ENCODE results near the gene PTGER2.

PTGER2 gene

DNA sequence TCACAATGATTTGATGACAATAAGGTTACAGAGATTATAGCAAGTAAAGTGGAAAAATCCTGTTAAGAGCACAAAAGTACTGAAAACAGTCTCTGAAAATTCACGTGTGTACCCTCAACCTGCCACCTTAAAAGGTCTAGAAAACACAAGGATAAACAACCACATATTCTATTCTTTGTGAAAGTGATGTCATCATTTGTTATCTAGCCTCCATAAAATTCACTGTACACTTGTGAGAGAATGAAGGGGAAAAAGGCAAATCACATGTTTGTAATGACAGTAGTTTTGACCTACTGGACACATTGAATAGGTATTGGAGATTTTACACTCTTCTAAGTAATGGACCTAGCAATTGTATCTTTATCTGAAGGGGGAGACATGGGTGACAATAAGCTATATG lies 42.6 kb upstream of the PTGER2 start:
- Histone ChIP-seq H3K4me1 (ENCODE audit: control insufficient read depth in 2 of 2, insufficient read depth in 1 of 2, low read depth in 1 of 2, low read length in 2 of 2) (peaks cover 0 to 1% of the 10 kb centered on the region in 2 donors), H3K79me1 (ENCODE audit: low read depth, low read length) (no peaks in the 10 kb centered on the region), H2BK15ac (ENCODE audit: low read length) (no peak overlapping the region), H3K9ac (ENCODE audit: low read depth, low read length, poor library complexity) (no peak overlapping the region), H2AK5ac (ENCODE audit: low read depth, low read length) (no peak overlapping the region), H3K4me2 (ENCODE audit: insufficient read depth, low read length, poor library complexity, severe bottlenecking) (no peak overlapping the region), H3K27me3 (ENCODE audit: control insufficient read depth in 3 of 3, insufficient read depth in 3 of 3, low read depth in 1 of 3, low read length in 3 of 3) (peaks cover 14 to 69% (median 34%) of the 10 kb centered on the region in 3 experiments), H2BK12ac (ENCODE audit: low read length) (no peak overlapping the region), H3K14ac (ENCODE audit: low read length) (no peak overlapping the region), H2AFZ (ENCODE audit: low read length) (no peak overlapping the region), H2BK5ac (ENCODE audit: low read length) (no peak overlapping the region), H2BK120ac (ENCODE audit: low read depth, low read length) (no peak overlapping the region), H3K18ac (ENCODE audit: low read length) (no peak overlapping the region), H4K91ac (ENCODE audit: low read depth, low read length, poor library complexity) (no peak overlapping the region), H3K36me3 (replicated peaks in 1 of 2; ENCODE audit: control insufficient read depth in 2 of 2, insufficient read depth in 2 of 2, low read length in 2 of 2) (no peaks in the 10 kb centered on the region), H4K8ac (ENCODE audit: low read depth, low read length) (no peak overlapping the region), H3K23ac (ENCODE audit: low read depth, low read length, poor library complexity) (no peak overlapping the region), H3K27ac (replicated peaks; ENCODE audit: low read length) (no peak overlapping the region), H3K4me3 (ENCODE audit: low read length in 2 of 2) (no peak overlapping the region), H3K9me3 (replicated peaks in 1 of 2; ENCODE audit: control insufficient read depth in 2 of 2, insufficient read depth in 1 of 2, low read depth in 1 of 2, low read length in 2 of 2) (peaks cover 0 to 3% of the 10 kb centered on the region in 2 donors), H3K4ac (ENCODE audit: low read length) (no peak overlapping the region)
- no CpG with 5 or more reads among the region's 1 CpG for WGBS, 2 donors (ENCODE audit: extremely low coverage in 2 of 2, insufficient read length in 2 of 2, insufficient replicate concordance in 1 of 2)
- DNase-seq (ENCODE audit: low spot score): no peak

DNA sequence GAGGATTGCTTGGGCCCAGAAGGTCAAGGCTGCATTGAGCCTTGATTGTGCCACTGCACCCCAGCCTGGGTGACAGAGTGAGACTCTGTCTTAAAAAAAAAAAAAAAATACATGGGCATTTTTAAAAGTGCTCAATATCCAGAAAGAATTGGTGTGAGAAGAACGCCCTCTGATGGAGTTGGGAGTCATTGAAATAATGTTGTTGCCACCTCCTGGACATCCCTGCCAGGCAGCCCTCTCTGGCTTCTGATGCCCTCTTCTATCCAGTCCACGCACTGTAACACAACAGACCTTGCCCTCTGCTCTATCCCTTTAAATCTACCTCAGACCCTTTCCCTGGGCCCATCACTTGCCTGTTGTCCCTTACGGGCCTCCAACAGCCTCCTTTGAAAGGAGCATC lies 41.7 kb upstream of the PTGER2 start:
- H4K91ac ChIP-seq (ENCODE audit: low read depth, low read length, poor library complexity): no peak overlapping the region
- H3K27me3 ChIP-seq (ENCODE audit: control insufficient read depth in 3 of 3, insufficient read depth in 3 of 3, low read depth in 1 of 3, low read length in 3 of 3): peaks cover 14 to 63% (median 25%) of the 10 kb centered on the region in 3 experiments
- no peaks in the 10 kb centered on the region for H3K79me1 ChIP-seq (ENCODE audit: low read depth, low read length)
- no peak overlapping the region for H3K27ac ChIP-seq (replicated peaks; ENCODE audit: low read length)
- no CpG with 5 or more reads among the region's 3 CpGs for WGBS, 2 donors (ENCODE audit: extremely low coverage in 2 of 2, insufficient read length in 2 of 2, insufficient replicate concordance in 1 of 2)
- H3K4me2 ChIP-seq (ENCODE audit: insufficient read depth, low read length, poor library complexity, severe bottlenecking): no peak overlapping the region
- H2BK120ac ChIP-seq (ENCODE audit: low read depth, low read length): no peak overlapping the region
- H3K18ac ChIP-seq (ENCODE audit: low read length): no peak overlapping the region
- H2BK12ac ChIP-seq (ENCODE audit: low read length): no peak overlapping the region
- H3K36me3 ChIP-seq (replicated peaks in 1 of 2; ENCODE audit: control insufficient read depth in 2 of 2, insufficient read depth in 2 of 2, low read length in 2 of 2): no peaks in the 10 kb centered on the region
- DNase-seq (ENCODE audit: low spot score): peak; percentile 6
- no peaks in the 10 kb centered on the region for H3K9me3 ChIP-seq (replicated peaks in 1 of 2; ENCODE audit: control insufficient read depth in 2 of 2, insufficient read depth in 1 of 2, low read depth in 1 of 2, low read length in 2 of 2)
- no peak overlapping the region for H3K4ac ChIP-seq (ENCODE audit: low read length)
- H2BK15ac ChIP-seq (ENCODE audit: low read length): no peak overlapping the region
- H3K9ac ChIP-seq (ENCODE audit: low read depth, low read length, poor library complexity): no peak overlapping the region
- H4K8ac ChIP-seq (ENCODE audit: low read depth, low read length): no peak overlapping the region
- H2AFZ ChIP-seq (ENCODE audit: low read length): no peak overlapping the region
- no peaks in the 10 kb centered on the region for H3K4me1 ChIP-seq (ENCODE audit: control insufficient read depth in 2 of 2, insufficient read depth in 1 of 2, low read depth in 1 of 2, low read length in 2 of 2)
- no peak overlapping the region for H2BK5ac ChIP-seq (ENCODE audit: low read length)
- H2AK5ac ChIP-seq (ENCODE audit: low read depth, low read length): no peak overlapping the region
- H3K4me3 ChIP-seq (ENCODE audit: low read length in 2 of 2): no peak overlapping the region
- H3K23ac ChIP-seq (ENCODE audit: low read depth, low read length, poor library complexity): no peak overlapping the region
- no peak overlapping the region for H3K14ac ChIP-seq (ENCODE audit: low read length)

DNA sequence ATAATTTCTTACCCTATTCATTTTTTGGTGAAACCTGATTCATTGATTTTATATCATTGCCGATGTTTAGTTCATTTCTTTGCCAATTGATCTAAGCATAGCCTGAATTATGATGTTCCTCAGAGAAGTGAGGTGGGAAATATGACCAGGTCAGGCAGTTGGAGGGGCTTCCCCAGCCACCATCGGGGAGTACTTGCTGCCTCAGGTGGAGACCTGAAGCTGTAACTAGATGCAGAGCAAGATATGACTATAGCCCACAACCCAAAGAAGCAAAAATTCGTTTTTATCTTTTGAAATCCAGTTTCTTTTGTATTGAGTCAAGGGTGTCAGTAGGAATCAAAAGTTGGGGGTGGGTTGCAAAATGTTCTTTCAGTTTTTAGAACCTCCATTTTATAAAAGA lies 38.7 kb upstream of the PTGER2 start:
- no peak overlapping the region for H3K23ac ChIP-seq (ENCODE audit: low read depth, low read length, poor library complexity)
- no peak overlapping the region for H3K4me2 ChIP-seq (ENCODE audit: insufficient read depth, low read length, poor library complexity, severe bottlenecking)
- no peak overlapping the region for H2BK12ac ChIP-seq (ENCODE audit: low read length)
- no peaks in the 10 kb centered on the region for H3K9me3 ChIP-seq (replicated peaks in 1 of 2; ENCODE audit: control insufficient read depth in 2 of 2, insufficient read depth in 1 of 2, low read depth in 1 of 2, low read length in 2 of 2)
- no peak overlapping the region for H2AK5ac ChIP-seq (ENCODE audit: low read depth, low read length)
- WGBS, 2 donors (ENCODE audit: extremely low coverage in 2 of 2, insufficient read length in 2 of 2, insufficient replicate concordance in 1 of 2): no CpG with 5 or more reads among the region's 3 CpGs
- H3K4me3 ChIP-seq (ENCODE audit: low read length in 2 of 2): no peak overlapping the region
- H2BK120ac ChIP-seq (ENCODE audit: low read depth, low read length): no peak overlapping the region
- H2AFZ ChIP-seq (ENCODE audit: low read length): no peak overlapping the region
- H2BK15ac ChIP-seq (ENCODE audit: low read length): no peak overlapping the region
- no peaks in the 10 kb centered on the region for H3K79me1 ChIP-seq (ENCODE audit: low read depth, low read length)
- H3K14ac ChIP-seq (ENCODE audit: low read length): no peak overlapping the region
- no peak overlapping the region for H2BK5ac ChIP-seq (ENCODE audit: low read length)
- H3K4me1 ChIP-seq (ENCODE audit: control insufficient read depth in 2 of 2, insufficient read depth in 1 of 2, low read depth in 1 of 2, low read length in 2 of 2): no peaks in the 10 kb centered on the region
- no peak overlapping the region for H3K18ac ChIP-seq (ENCODE audit: low read length)
- H3K27me3 ChIP-seq (ENCODE audit: control insufficient read depth in 3 of 3, insufficient read depth in 3 of 3, low read depth in 1 of 3, low read length in 3 of 3): peaks cover 0 to 35% (median 1%) of the 10 kb centered on the region in 3 experiments
- no peak for DNase-seq (ENCODE audit: low spot score)
- H3K4ac ChIP-seq (ENCODE audit: low read length): no peak overlapping the region
- H3K27ac ChIP-seq (replicated peaks; ENCODE audit: low read length): no peak overlapping the region
- no peak overlapping the region for H4K91ac ChIP-seq (ENCODE audit: low read depth, low read length, poor library complexity)
- H4K8ac ChIP-seq (ENCODE audit: low read depth, low read length): no peak overlapping the region
- no peaks in the 10 kb centered on the region for H3K36me3 ChIP-seq (replicated peaks in 1 of 2; ENCODE audit: control insufficient read depth in 2 of 2, insufficient read depth in 2 of 2, low read length in 2 of 2)
- H3K9ac ChIP-seq (ENCODE audit: low read depth, low read length, poor library complexity): no peak overlapping the region

DNA sequence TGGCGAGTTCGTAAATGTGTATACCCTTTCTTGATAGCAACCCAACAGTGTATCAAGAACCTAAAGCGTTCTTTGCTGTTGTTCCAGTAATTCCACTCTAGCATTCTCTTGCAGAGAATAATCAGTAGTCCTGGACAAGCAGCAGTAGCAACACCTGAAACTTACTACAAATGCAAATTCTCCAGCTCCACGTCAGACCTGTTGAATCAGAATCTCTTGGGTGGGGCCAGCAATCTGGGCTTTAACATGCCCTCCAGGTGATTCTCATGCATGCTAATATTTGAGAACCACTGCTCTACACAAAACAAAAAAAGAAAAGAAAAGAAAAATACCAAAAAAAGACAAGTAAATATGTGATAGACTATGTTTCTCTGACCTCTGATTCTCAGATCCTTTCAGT lies 36.6 kb upstream of the PTGER2 start:
- H2BK12ac ChIP-seq (ENCODE audit: low read length): no peak overlapping the region
- no peak overlapping the region for H3K4me3 ChIP-seq (ENCODE audit: low read length in 2 of 2)
- no peak overlapping the region for H3K14ac ChIP-seq (ENCODE audit: low read length)
- H3K4me1 ChIP-seq (ENCODE audit: control insufficient read depth in 2 of 2, insufficient read depth in 1 of 2, low read depth in 1 of 2, low read length in 2 of 2): no peaks in the 10 kb centered on the region
- no peak overlapping the region for H3K4me2 ChIP-seq (ENCODE audit: insufficient read depth, low read length, poor library complexity, severe bottlenecking)
- H3K18ac ChIP-seq (ENCODE audit: low read length): no peak overlapping the region
- DNase-seq (ENCODE audit: low spot score): no peak
- no peak overlapping the region for H4K91ac ChIP-seq (ENCODE audit: low read depth, low read length, poor library complexity)
- H3K9me3 ChIP-seq (replicated peaks in 1 of 2; ENCODE audit: control insufficient read depth in 2 of 2, insufficient read depth in 1 of 2, low read depth in 1 of 2, low read length in 2 of 2): no peaks in the 10 kb centered on the region
- no peaks in the 10 kb centered on the region for H3K36me3 ChIP-seq (replicated peaks in 1 of 2; ENCODE audit: control insufficient read depth in 2 of 2, insufficient read depth in 2 of 2, low read length in 2 of 2)
- H2BK15ac ChIP-seq (ENCODE audit: low read length): no peak overlapping the region
- no peak overlapping the region for H3K23ac ChIP-seq (ENCODE audit: low read depth, low read length, poor library complexity)
- no peak overlapping the region for H2BK5ac ChIP-seq (ENCODE audit: low read length)
- H4K8ac ChIP-seq (ENCODE audit: low read depth, low read length): no peak overlapping the region
- no CpG with 5 or more reads among the region's 4 CpGs for whole genome bisulfite sequencing, 2 donors (ENCODE audit: extremely low coverage in 2 of 2, insufficient read length in 2 of 2, insufficient replicate concordance in 1 of 2)
- no peak overlapping the region for H2BK120ac ChIP-seq (ENCODE audit: low read depth, low read length)
- H3K4ac ChIP-seq (ENCODE audit: low read length): no peak overlapping the region
- no peaks in the 10 kb centered on the region for H3K79me1 ChIP-seq (ENCODE audit: low read depth, low read length)
- H3K27me3 ChIP-seq (ENCODE audit: control insufficient read depth in 3 of 3, insufficient read depth in 3 of 3, low read depth in 1 of 3, low read length in 3 of 3): peaks cover 0 to 20% (median 1%) of the 10 kb centered on the region in 3 experiments
- no peak overlapping the region for H2AFZ ChIP-seq (ENCODE audit: low read length)
- H3K27ac ChIP-seq (replicated peaks; ENCODE audit: low read length): no peak overlapping the region
- H2AK5ac ChIP-seq (ENCODE audit: low read depth, low read length): no peak overlapping the region
- H3K9ac ChIP-seq (ENCODE audit: low read depth, low read length, poor library complexity): no peak overlapping the region
